ENCODE results near the gene RALGPS1.

Gene RALGPS1

GRCh38 chr9:127256324-127256723, 341.7 kb downstream of the RALGPS1 start:
- no peak for DNase-seq (ENCODE audit: low spot score)

GRCh38 chr9:127258606-127259471, 344.3 kb downstream of the RALGPS1 start:
- no peak for DNase-seq (ENCODE audit: low spot score)

- DNase-seq (ENCODE audit: low spot score): no peak
These were observed 348.0 kb downstream of the RALGPS1 start for GRCh38 chr9:127262602-127263001.

GRCh38 chr9:127263237-127263636, 348.7 kb downstream of the RALGPS1 start:
- no peak for DNase-seq (ENCODE audit: low spot score)

- no peak for DNase-seq (ENCODE audit: low spot score)
These were observed 349.1 kb downstream of the RALGPS1 start for GRCh38 chr9:127263664-127264063.

GRCh38 chr9:127264462-127265219, 350.1 kb downstream of the RALGPS1 start, which contains the start of gene GARNL3:
Gene GARNL3 (plus strand): TSS chr9:127264774. CDS start chr9:127264878, 104 bp downstream.
- no peak for DNase-seq (ENCODE audit: low spot score)

GRCh38 chr9:127267793-127268525, 353.4 kb downstream of the RALGPS1 start:
- DNase-seq (ENCODE audit: low spot score): no peak

GRCh38 chr9:127269449-127269848, 354.9 kb downstream of the RALGPS1 start:
- DNase-seq (ENCODE audit: low spot score): no peak
